ENCODE measurements around the gene CHRNA5.

- no peak for TF ChIP-seq SIN3A (IDR thresholded peaks at IDR 0.05; ENCODE audit: borderline replicate concordance, insufficient read depth, low read length)
- TF ChIP-seq POLR2AphosphoS5 (IDR thresholded peaks at IDR 0.05; ENCODE audit: low read depth, low read length) = no peak
- no peak for TF ChIP-seq TAF1 (IDR thresholded peaks at IDR 0.05; ENCODE audit: borderline replicate concordance, insufficient read depth, low read length)
- TF ChIP-seq REST (IDR thresholded peaks at IDR 0.05; ENCODE audit: insufficient read depth in 1 of 2, low read depth in 2 of 2, low read length in 2 of 2) = no peak
Observed at GRCh38 chr15:78624651-78625590, 59.6 kb downstream of the CHRNA5 start.
